Spinal cord (tissue), 10 donors: ENCODE measurements around the gene GGPS1. TPM values are rescaled to one million over a fixed set of nuclear protein-coding genes. Genes with fewer than 3 reads are reported as not detected.
"Not testable (repeated sequence)": the region's sequence is repeated elsewhere in the genome, so short reads cannot be mapped to it uniquely, and the experiment has no call there.

Experiments
- DNase-seq, 6 donors: peaks; one replicate each; pipeline versions ENCODE4 v3.0.0 to v3.0.0-alpha.2; 2013 to 2015; ENCODE audit warnings: low spot score in 6 of 6, low read depth in 4 of 6
- H3K27ac ChIP-seq: one replicate; pipeline ENCODE4 v1.5.1; 2013; ENCODE audit warnings: low read depth, low read length, control low read depth
- H3K27me3 ChIP-seq: one replicate; pipeline ENCODE4 v1.6.1; 2013; ENCODE audit warnings: low read length; ENCODE audit not compliant: control insufficient read depth, insufficient read depth
- H3K36me3 ChIP-seq: one replicate; pipeline ENCODE4 v1.6.1; 2013; ENCODE audit warnings: low read length; ENCODE audit not compliant: control insufficient read depth, insufficient read depth
- H3K4me1 ChIP-seq: one replicate; pipeline ENCODE4 v1.6.1; 2013; ENCODE audit warnings: low read length; ENCODE audit not compliant: control insufficient read depth, insufficient read depth
- H3K4me3 ChIP-seq: one replicate; pipeline ENCODE4 v1.5.1; 2013; ENCODE audit warnings: low read depth, low read length, control low read depth
- H3K9me3 ChIP-seq: one replicate; pipeline ENCODE4 v1.6.1; 2013; ENCODE audit warnings: low read length; ENCODE audit not compliant: control insufficient read depth, insufficient read depth
- WGBS: methylation state at CpG from one replicate; pipeline ENCODE4 v1.1.5; 2013; ENCODE audit warnings: missing lambda C conversion rate; ENCODE audit not compliant: insufficient coverage; 5-methylcytosine and 5-hydroxymethylcytosine counted together
- polyA plus RNA-seq, 2 donors: library from polyadenylated mRNA; unstranded; fragments of 120-200 nt; gene quantifications; one replicate each; pipeline ENCODE4 v1.2.1, GENCODE V29; 2013; ENCODE audit not compliant: insufficient read length in 2 of 2
- total RNA-seq, 2 donors: library from RNA; depleted of rRNA in 1 of 2; stranded (reverse); fragments of 120-200 nt in 1 of 2; fragments of >200 nt in 1 of 2; gene quantifications; one replicate each; pipeline versions ENCODE4 v1.2.3 to v1.2.4, GENCODE V29; 2013 to 2014
- donor health status: healthy.

The GGPS1 gene
- total and polyA plus RNA-seq, 4 donors = 42.7 to 73.8 (median 56.0) TPM

DNA sequence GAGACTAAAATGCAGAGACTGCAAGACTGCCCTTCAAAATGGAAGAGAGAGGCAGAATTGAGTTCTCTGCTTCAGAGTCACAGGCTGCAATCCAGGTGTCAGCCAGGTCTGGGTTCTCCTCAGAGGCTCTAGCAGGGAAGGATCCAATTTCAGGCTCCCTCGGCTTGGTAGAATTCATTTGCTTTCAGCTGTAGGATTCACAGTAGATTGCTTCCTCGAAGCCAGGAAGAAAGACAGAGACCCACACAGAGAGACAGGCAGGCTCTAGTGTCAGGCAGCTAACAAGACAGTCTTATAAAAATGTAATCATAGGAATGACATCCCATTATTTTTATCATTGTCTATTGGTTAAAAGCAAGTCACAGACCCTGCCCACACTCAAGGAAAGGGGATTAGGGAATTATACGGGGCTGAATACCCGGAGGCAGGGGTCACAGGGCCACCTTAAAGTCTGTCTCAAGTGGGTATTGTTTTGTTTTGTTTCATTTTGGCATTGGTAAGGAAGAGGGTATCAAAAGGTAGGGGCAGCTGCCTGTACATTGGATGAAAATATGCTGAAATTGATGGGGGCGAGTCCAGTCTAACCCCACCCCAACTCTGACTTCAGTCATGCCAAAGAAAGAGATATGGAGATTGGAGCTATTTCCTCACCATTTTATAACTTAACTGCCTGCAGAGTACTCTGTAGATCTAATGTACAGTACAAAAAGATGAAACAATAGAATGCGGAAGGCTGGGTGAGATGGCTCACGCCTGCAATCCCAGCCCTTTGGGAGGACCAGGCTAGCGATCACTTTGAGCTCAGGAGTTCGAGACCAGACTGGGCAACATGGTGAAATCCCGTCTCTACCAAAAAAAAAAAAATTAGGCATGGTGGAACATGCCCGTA lies 29.4 kb downstream of the GGPS1 start:
- Histone ChIP-seq H3K27ac (no peak overlapping the region), H3K9me3 (no peaks in the 10 kb centered on the region), H3K36me3 (no peaks in the 10 kb centered on the region), H3K27me3 (no peaks in the 10 kb centered on the region), H3K4me3 (no peak overlapping the region), H3K4me1 (no peaks in the 10 kb centered on the region)
- DNase-seq = no peak
- WGBS = 65% methylated on average over 8 of the region's 11 CpGs

DNA sequence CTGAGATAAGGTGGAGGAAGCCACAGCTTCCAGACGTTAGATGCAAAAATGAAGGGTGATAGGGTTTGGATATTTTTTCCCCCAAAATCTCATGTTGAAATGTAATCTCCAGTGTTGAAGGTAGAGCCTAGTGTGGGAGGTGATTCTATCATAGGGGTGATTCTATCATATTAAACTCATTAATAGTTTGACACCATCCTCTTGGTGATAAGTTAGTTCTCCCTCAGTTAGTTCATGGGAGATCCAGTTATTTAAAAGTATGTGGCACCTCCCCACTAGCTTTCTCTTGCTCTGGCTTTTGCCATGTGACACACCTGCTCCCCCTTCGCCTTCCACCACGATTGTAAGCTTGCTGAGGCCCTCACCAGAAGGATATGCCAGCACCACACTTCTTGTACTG lies 30.5 kb downstream of the GGPS1 start:
- Histone ChIP-seq H3K27ac (no peak overlapping the region), H3K9me3 (no peaks in the 10 kb centered on the region), H3K4me3 (no peak overlapping the region), H3K27me3 (no peaks in the 10 kb centered on the region), H3K4me1 (no peaks in the 10 kb centered on the region), H3K36me3 (no peaks in the 10 kb centered on the region)
- WGBS = no CpG with 5 or more reads among the region's 3 CpGs
- DNase-seq = no peak

DNA sequence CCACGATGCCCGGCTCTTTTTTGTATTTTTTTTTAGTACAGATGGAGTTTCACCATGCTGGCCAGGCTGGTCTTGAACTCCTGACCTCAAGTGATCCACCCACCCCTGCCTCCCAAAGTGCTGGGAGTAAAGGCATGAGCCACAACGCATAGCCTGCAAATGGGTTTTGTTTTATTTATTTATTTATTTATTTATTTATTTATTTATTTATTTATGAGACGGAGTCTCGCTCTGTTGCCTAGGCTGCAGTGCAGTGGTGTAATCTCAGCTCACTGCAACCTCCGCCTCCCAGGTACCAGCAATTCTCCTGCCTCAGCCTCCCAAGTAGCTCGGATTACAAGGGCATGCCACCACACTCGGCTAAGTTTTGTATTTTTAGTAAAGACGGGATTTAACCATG lies 35.8 kb downstream of the GGPS1 start:
- H3K36me3 ChIP-seq, H3K27ac ChIP-seq, H3K27me3 ChIP-seq, H3K9me3 ChIP-seq, DNase-seq, H3K4me3 ChIP-seq, H3K4me1 ChIP-seq: not testable (repeated sequence)
- WGBS = 100% methylated on average over 1 of the region's 9 CpGs

DNA sequence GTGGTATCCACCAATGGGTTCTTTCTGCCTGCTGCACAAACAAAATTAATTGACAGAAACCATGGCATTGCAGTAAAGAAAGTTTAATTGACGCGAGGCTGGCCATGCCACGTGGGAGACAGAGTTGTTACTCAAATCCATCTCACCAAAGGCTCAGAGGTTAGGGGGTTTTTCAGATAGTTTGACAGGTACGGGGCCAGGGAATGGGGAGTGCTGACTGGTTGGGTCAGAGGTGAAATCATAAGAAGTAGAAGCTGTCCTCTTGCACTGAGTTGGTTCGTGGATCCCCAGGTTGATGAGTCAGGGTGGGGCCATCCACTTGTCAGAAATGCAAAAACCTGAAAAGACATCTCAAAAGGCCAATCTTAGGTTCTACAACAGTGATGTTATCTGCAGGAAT lies 37.9 kb downstream of the GGPS1 start:
- DNase-seq = no peak
- no peaks in the 10 kb centered on the region for H3K36me3 ChIP-seq

DNA sequence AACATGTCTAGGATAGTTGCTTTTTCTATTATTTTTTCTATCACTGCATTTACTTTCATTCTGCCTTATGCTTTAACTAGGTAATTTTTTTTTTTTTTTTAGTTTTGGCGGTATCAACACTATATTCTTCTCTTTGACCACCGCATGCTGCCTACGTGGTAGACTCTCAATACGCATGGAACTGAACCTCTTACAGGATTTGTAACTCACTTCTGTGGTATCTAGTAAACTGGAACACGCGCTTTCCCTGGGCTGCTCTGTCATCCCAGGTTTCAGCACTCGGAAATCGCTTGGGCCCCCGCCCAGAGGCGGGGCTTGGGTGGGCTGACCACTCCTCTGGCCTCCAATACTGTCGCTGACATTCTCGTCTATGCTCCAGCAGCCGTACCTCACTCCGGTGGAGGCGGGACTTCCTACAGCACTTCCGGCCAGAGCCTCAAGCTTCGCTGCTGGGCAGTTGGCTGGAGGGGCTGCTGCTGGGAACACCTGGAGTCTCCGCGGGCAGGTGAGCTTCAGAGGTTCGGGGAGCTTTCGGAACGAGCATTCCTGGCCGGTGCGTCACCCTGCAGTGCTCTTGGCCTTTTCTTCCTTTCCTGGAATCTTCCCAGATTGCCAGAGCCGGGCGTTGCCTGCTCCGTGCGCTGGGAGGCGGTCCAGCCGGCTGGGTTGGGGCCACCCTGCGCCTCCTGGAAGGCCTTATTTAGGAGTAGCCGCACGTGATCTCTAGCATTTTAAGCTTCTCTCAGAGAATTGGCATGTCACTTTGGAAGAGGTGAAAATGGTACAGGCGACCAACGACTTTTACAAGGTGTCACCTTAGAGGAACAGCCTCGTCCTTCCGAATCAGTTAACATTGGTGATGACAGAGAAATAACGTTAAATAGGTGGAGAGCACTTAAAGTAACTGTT lies 38.9 kb downstream of the GGPS1 start, which contains the start of gene TBCE:
TBCE (plus strand) TSS at position 428 of the 909 bp plus-strand sequence. CDS start 12,623 bp downstream, outside the sequence.
- Histone ChIP-seq H3K4me3 (peak within 1 kb of the TSS; percentile 78), H3K4me1 (peaks cover 5% of the 10 kb centered on the region), H3K9me3 (no peaks in the 10 kb centered on the region), H3K27me3 (no peaks in the 10 kb centered on the region), H3K27ac (peak within 1 kb of the TSS; percentile 67), H3K36me3 (no peaks in the 10 kb centered on the region)
- under 1% methylated on average over 36 of the region's 38 CpGs for WGBS
- DNase-seq = peak; percentile 88 to 99 (median 92)

More for the DNA sequence above, 37.9 kb downstream of the GGPS1 start:
- Histone ChIP-seq H3K9me3 (no peaks in the 10 kb centered on the region), H3K4me3 (no peak overlapping the region), H3K27ac (no peak overlapping the region), H3K4me1 (peaks cover 5% of the 10 kb centered on the region), H3K27me3 (no peaks in the 10 kb centered on the region)
- whole genome bisulfite sequencing = 86% methylated on average over 5 of the region's 5 CpGs

DNA sequence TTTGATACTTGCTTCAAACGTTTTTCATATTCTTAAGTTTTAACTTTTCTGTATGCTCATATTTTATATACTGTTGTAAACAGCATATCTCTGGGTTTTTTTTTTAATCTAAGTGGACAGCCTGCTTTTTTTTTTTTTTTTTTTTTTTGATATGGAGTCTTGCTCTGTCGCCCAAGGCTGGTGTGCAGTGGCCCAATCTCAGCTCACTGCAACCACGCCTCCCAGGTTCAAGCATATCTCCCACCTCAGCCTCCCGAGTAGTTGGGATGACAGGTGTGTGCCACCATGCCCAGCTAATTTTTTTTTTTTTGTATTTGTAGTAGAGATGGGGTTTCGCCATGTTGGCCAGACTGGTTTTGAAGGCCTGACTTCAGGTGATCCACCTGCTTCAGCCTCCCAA lies 40.1 kb downstream of the GGPS1 start:
- Histone ChIP-seq H3K27ac (no peak overlapping the region), H3K36me3 (no peaks in the 10 kb centered on the region), H3K4me3 (peak overlapping the region; percentile 78), H3K27me3 (no peaks in the 10 kb centered on the region), H3K4me1 (peaks cover 5% of the 10 kb centered on the region), H3K9me3 (no peaks in the 10 kb centered on the region)
- WGBS = 80% methylated on average over 1 of the region's 5 CpGs
- no peak for DNase-seq

DNA sequence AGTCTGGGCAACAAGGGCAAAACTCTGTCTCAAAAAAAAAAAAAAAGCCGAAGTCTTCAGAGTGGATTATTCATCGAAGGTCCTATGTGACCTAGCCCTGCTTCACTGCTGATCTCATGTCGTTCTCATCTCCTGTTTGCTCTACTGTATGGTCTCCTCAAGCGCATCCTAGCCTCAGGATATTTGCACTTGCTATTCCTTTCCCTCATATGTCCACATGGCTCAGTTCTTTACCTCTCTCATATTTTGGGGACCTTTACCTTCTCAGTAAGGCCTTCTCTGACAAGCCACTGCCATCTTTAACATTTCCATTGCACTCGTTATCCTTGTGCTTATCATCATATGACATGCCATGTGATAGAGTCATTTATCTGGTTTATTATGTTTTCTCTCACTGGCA lies 41.4 kb downstream of the GGPS1 start:
- DNase-seq = no peak
- WGBS = 92% methylated on average over 4 of the region's 5 CpGs
- Histone ChIP-seq H3K4me3 (no peak overlapping the region), H3K27ac (no peak overlapping the region), H3K9me3 (no peaks in the 10 kb centered on the region), H3K36me3 (no peaks in the 10 kb centered on the region), H3K27me3 (no peaks in the 10 kb centered on the region), H3K4me1 (peaks cover 5% of the 10 kb centered on the region)

DNA sequence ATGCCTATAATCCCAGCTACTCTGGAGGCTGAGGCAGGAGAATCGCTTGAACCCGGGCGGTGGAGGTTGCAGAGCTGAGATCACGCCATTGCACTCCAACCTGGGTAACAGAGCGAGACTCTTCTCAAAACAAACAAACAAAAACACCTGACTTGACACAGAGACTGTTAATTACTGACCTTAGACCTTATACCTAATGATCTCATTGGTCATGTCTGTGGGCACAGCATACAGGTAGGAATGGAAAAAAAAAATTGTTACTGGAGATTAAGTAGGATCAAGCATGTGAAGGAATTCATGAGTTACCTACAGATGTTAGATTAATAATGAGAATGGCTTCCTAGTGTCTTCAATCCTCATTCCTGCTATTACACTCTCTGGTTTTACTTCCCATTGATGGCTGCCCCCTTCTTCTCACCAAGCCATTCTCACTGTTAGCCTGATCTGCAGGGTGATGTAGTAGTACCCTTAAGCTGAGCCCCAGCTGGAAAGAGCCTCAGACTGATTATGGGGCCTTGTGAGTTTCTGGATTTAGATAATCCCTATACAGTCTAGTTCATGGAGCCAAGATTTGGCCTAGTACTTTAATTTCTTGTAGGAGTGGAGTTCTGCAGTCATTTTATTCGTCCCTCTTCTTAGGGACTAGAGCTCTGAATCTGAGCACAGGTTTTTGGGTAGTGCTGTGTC lies 47.7 kb downstream of the GGPS1 start:
- no peaks in the 10 kb centered on the region for H3K27me3 ChIP-seq
- DNase-seq = no peak
- no peaks in the 10 kb centered on the region for H3K4me1 ChIP-seq
- peaks cover 13% of the 10 kb centered on the region for H3K36me3 ChIP-seq
- H3K4me3 ChIP-seq = no peak overlapping the region
- H3K27ac ChIP-seq = no peak overlapping the region
- no CpG with 5 or more reads among the region's 6 CpGs for WGBS
- no peaks in the 10 kb centered on the region for H3K9me3 ChIP-seq

DNA sequence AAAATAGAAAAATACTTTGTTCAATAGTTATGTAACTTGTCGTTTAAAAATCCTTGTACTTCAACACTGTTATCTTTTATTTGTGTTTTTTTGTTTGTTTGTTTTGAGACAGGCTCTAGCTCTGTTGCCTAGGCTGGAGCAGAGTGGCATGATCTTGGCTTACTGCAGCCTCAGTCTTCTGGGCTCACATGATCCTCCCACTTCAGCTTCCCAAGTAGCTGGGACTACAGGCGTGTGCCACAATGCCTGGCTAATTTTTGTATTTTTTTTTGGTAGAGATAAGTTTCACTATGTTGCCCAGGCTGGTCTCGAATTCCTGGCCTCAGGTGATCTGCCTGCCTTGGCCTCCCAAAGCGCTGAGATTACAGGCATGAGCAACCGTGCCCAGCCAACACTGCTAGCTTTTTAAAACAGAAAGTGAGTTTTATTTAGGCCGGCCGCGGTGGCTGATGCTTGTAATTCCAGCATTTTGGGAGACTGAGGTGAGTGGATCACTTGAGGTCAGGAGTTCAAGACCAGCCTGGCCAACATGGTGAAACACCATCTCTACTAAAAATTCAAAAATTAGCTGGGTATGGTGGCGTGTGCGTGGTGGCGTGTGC lies 49.9 kb downstream of the GGPS1 start:
- H3K9me3 ChIP-seq, H3K27me3 ChIP-seq, DNase-seq, H3K27ac ChIP-seq, H3K4me1 ChIP-seq, H3K4me3 ChIP-seq: not testable (repeated sequence)
- 93% methylated on average over 3 of the region's 11 CpGs for WGBS
- peaks cover 17% of the 10 kb centered on the region for H3K36me3 ChIP-seq
